Loucy (cell line): ENCODE data around the gene CCDC70.

ENCODE experiments used
- CTCF ChIP-seq: fragments of 200-600 bp; sonication (generic); conservative IDR thresholded peaks from 2 replicates; pipeline ENCODE4 v1.5.1; 2014; ENCODE audit warnings: mild to moderate bottlenecking, antibody characterized with exemption, low read length
- EZH2phosphoT487 ChIP-seq: fragments of 200-600 bp; IDR thresholded peaks from 2 replicates; pipeline ENCODE4 v1.6.1; 2018; ENCODE audit warnings: antibody characterized with exemption, mild to moderate bottlenecking, moderate library complexity, borderline replicate concordance

- TF ChIP-seq CTCF (no peak), EZH2phosphoT487 (no peak)
Measured at GRCh38 chr13:51902776-51903175, 41.0 kb downstream of the CCDC70 start.
